Chondrocyte (in vitro differentiated cells): ENCODE data around the gene ZNF407. TPM values are rescaled to one million over a fixed set of nuclear protein-coding genes. Genes with fewer than 3 reads are reported as not detected.

Experiments used
- DNase-seq: peaks from one replicate; pipeline ENCODE4 v3.0.0; 2021; ENCODE audit warnings: mixed read lengths, low spot score
- H3K27ac Mint-ChIP-seq: one replicate; pipeline ENCODE4 v1.8.0; 2021; ENCODE audit warnings: mild to moderate bottlenecking, moderate library complexity, mixed read lengths; ENCODE audit not compliant: unreplicated experiment
- H3K27me3 Mint-ChIP-seq: 2 replicates; pipeline ENCODE4 v1.8.0; 2021; ENCODE audit warnings: low read depth, mixed read lengths
- H3K36me3 Mint-ChIP-seq: 2 replicates; pipeline ENCODE4 v1.8.0; 2021; ENCODE audit warnings: low read depth, mixed read lengths
- H3K4me1 Mint-ChIP-seq: 2 replicates; pipeline ENCODE4 v1.8.0; 2021; ENCODE audit warnings: low read depth, mild to moderate bottlenecking, mixed read lengths
- H3K4me3 Mint-ChIP-seq: one replicate; pipeline ENCODE4 v1.8.0; 2021; ENCODE audit warnings: mild to moderate bottlenecking, moderate library complexity, mixed read lengths; ENCODE audit not compliant: unreplicated experiment
- H3K9me3 Mint-ChIP-seq: 2 replicates; pipeline ENCODE4 v1.8.0; 2021; ENCODE audit warnings: low read depth, mixed read lengths
- CTCF ChIP-seq: fragments of 200-600 bp; sonication (generic); IDR thresholded peaks from 2 replicates; pipeline ENCODE4 v1.5.0; 2021; ENCODE audit warnings: antibody characterized with exemption, mild to moderate bottlenecking, moderate library complexity
- total RNA-seq: library from RNA; stranded (reverse); gene quantifications from 3 replicates; pipeline ENCODE4 v1.2.1, GENCODE V29; 2021

The ZNF407 gene
- total RNA-seq, 1 donor from 2014 or later = 10.4 TPM

- Mint-ChIP-seq H3K36me3 (no peaks in the 10 kb centered on the region), H3K27ac (no peak overlapping the region), H3K4me1 (peaks cover 8% of the 10 kb centered on the region), H3K27me3 (no peaks in the 10 kb centered on the region), H3K4me3 (no peak overlapping the region), H3K9me3 (peaks cover 4% of the 10 kb centered on the region)
- no peak for TF ChIP-seq CTCF
- no peak for DNase-seq
These were observed 474.4 kb downstream of the ZNF407 start for GRCh38 chr18:75071866-75072671.

- H3K36me3 Mint-ChIP-seq = peaks cover 2% of the 10 kb centered on the region
- no peak for TF ChIP-seq CTCF
- H3K9me3 Mint-ChIP-seq = peaks cover 11% of the 10 kb centered on the region
- no peaks in the 10 kb centered on the region for H3K27me3 Mint-ChIP-seq
- H3K4me3 Mint-ChIP-seq = no peak overlapping the region
- H3K27ac Mint-ChIP-seq = no peak overlapping the region
- no peak for DNase-seq
- peaks cover 8% of the 10 kb centered on the region for H3K4me1 Mint-ChIP-seq
These were observed 475.2 kb downstream of the ZNF407 start for GRCh38 chr18:75072672-75073371.

- H3K4me1 Mint-ChIP-seq = peaks cover 8% of the 10 kb centered on the region
- no peak overlapping the region for H3K4me3 Mint-ChIP-seq
- H3K9me3 Mint-ChIP-seq = peaks cover 15% of the 10 kb centered on the region
- peaks cover 2% of the 10 kb centered on the region for H3K36me3 Mint-ChIP-seq
- H3K27ac Mint-ChIP-seq = no peak overlapping the region
- TF ChIP-seq CTCF = no peak
- DNase-seq = no peak
- no peaks in the 10 kb centered on the region for H3K27me3 Mint-ChIP-seq
These were observed 476.0 kb downstream of the ZNF407 start for GRCh38 chr18:75073654-75074053.

- Mint-ChIP-seq H3K4me3 (no peak overlapping the region), H3K27ac (no peak overlapping the region), H3K4me1 (peaks cover 8% of the 10 kb centered on the region), H3K36me3 (peaks cover 2% of the 10 kb centered on the region), H3K9me3 (peaks cover 20% of the 10 kb centered on the region), H3K27me3 (no peaks in the 10 kb centered on the region)
- TF ChIP-seq CTCF = no peak
- DNase-seq = no peak
These were observed 476.7 kb downstream of the ZNF407 start for GRCh38 chr18:75074196-75075015.

GRCh38 chr18:75075016-75075305 lies 477.3 kb downstream of the ZNF407 start:
- no peaks in the 10 kb centered on the region for H3K27me3 Mint-ChIP-seq
- no peak overlapping the region for H3K27ac Mint-ChIP-seq
- TF ChIP-seq CTCF = no peak
- H3K4me3 Mint-ChIP-seq = no peak overlapping the region
- H3K9me3 Mint-ChIP-seq = peaks cover 20% of the 10 kb centered on the region
- peaks cover 2% of the 10 kb centered on the region for H3K36me3 Mint-ChIP-seq
- H3K4me1 Mint-ChIP-seq = peaks cover 8% of the 10 kb centered on the region
- DNase-seq = no peak
